Measurements from ENCODE around the gene FER.
"Not testable (repeated sequence)": the region's sequence is repeated elsewhere in the genome, so short reads cannot be mapped to it uniquely, and the experiment has no call there.

FER gene

GRCh38 chr5:108851129-108851528 lies 103.4 kb downstream of the FER start:
- not testable (repeated sequence) for H3K4me3 ChIP-seq (ENCODE audit: low read length); DNase-seq (ENCODE audit: low read depth, low spot score)

GRCh38 chr5:108857905-108858304 lies 110.2 kb downstream of the FER start:
- DNase-seq (ENCODE audit: low read depth, low spot score): no peak
- H3K4me3 ChIP-seq (ENCODE audit: low read length): no peak overlapping the region

- no peak for DNase-seq (ENCODE audit: low read depth, low spot score)
- no peak overlapping the region for H3K4me3 ChIP-seq (ENCODE audit: low read length)
Observed at GRCh38 chr5:108858959-108859358, 111.3 kb downstream of the FER start.

GRCh38 chr5:108862211-108862610 lies 114.5 kb downstream of the FER start:
- no peak overlapping the region for H3K4me3 ChIP-seq (ENCODE audit: low read length)
- DNase-seq (ENCODE audit: low read depth, low spot score): no peak

- DNase-seq (ENCODE audit: low read depth, low spot score); H3K4me3 ChIP-seq (ENCODE audit: low read length): not testable (repeated sequence)
Observed at GRCh38 chr5:108866097-108866496, 118.4 kb downstream of the FER start.

DNA sequence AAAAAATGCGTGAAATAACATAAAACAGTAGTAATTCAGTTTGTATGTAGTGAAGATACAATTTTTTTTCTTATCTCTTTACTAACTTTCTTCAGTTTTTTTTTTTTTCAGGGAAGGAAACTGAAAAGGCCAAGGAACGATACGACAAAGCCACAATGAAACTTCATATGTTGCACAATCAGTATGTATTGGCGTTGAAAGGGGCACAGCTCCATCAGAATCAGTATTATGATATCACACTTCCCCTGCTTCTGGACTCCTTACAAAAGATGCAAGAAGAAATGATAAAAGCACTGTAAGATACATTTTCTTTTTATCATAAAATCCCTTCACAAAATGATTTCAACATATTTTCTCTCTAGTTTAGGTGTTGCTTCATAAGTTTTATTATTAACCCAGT lies 120.0 kb downstream of the FER start:
- H3K4me3 ChIP-seq (ENCODE audit: low read length): no peak overlapping the region
- no peak for DNase-seq (ENCODE audit: low read depth, low spot score)

GRCh38 chr5:108869066-108869465 lies 121.4 kb downstream of the FER start:
- DNase-seq (ENCODE audit: low read depth, low spot score): no peak
- no peak overlapping the region for H3K4me3 ChIP-seq (ENCODE audit: low read length)

- H3K4me3 ChIP-seq (ENCODE audit: low read length): no peak overlapping the region
- DNase-seq (ENCODE audit: low read depth, low spot score): no peak
Observed at GRCh38 chr5:108876451-108876850, 128.8 kb downstream of the FER start.

- no peak for DNase-seq (ENCODE audit: low read depth, low spot score)
- no peak overlapping the region for H3K4me3 ChIP-seq (ENCODE audit: low read length)
Observed at GRCh38 chr5:108878756-108879155, 131.1 kb downstream of the FER start.

GRCh38 chr5:108881133-108881532 lies 133.4 kb downstream of the FER start:
- DNase-seq (ENCODE audit: low read depth, low spot score): no peak
- H3K4me3 ChIP-seq (ENCODE audit: low read length): no peak overlapping the region

- H3K4me3 ChIP-seq (ENCODE audit: low read length): no peak overlapping the region
- no peak for DNase-seq (ENCODE audit: low read depth, low spot score)
Observed at GRCh38 chr5:108884736-108885135, 137.0 kb downstream of the FER start.

- no peak overlapping the region for H3K4me3 ChIP-seq (ENCODE audit: low read length)
- no peak for DNase-seq (ENCODE audit: low read depth, low spot score)
Observed at GRCh38 chr5:108898257-108898656, 150.6 kb downstream of the FER start.

GRCh38 chr5:108898707-108899106 lies 151.0 kb downstream of the FER start:
- DNase-seq (ENCODE audit: low read depth, low spot score): no peak
- H3K4me3 ChIP-seq (ENCODE audit: low read length): no peak overlapping the region

DNA sequence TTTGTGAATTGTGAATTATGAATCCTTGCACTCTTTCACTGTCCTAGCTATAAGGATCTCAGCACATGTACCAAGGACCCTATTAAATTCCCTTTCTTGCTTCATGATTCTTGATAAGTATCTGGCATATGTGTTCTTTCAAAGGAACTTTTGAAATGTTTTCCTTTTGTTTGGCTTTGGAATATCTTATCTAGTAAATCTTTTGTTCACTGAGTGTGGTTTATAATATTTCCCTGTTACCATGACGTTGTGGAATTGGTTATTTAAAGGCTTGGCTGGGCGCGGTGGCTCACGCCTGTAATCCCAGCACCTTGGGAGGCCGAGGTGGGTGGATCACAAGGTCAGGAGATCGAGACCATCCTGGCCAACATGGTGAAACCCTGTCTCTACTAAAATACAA lies 151.5 kb downstream of the FER start:
- H3K4me3 ChIP-seq (ENCODE audit: low read length); DNase-seq (ENCODE audit: low read depth, low spot score): not testable (repeated sequence)

- no peak for DNase-seq (ENCODE audit: low read depth, low spot score)
Observed at GRCh38 chr5:108900668-108901067, 153.0 kb downstream of the FER start.

DNA sequence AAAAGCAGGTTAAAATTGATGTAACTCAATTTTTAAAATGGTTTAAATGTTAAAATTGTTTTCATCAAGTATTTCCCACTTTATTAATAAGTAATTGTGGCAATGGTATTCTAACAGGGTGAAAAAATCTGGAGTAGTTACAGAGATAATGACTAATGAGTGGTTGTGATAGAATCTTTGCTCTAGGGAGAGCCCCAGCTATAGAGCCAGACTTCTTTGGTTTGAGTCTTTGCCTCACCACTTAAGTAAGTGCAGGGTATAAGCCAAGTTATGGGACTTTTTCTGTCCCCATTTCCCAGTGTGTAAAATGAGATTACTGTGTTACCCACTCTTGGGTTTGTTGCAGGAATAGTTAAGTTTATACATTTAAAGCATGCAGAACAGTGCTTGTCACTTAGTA lies 158.1 kb downstream of the FER start:
- DNase-seq (ENCODE audit: low read depth, low spot score): no peak
- H3K4me3 ChIP-seq (ENCODE audit: low read length): no peak overlapping the region

More at GRCh38 chr5:108900668-108901067, 153.0 kb downstream of the FER start:
- H3K4me3 ChIP-seq (ENCODE audit: low read length): no peak overlapping the region

DNA sequence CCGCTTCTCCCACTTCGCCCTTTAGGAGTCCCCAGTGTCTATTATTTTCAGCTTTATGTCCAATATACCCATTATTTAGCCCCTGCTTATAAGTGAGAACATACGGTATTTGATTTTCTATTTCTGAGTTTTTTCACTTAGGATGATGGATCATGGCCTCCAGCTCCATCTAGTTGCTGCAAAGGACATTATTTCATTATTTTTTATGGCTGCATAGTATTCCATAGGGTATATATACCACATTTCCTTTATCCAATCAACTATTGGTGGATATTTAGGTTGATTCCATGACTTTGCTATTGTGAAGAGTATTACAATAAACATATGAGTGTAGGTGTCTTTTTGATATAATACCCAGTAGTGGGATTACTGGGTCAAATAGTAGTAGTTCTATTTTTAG lies 162.9 kb downstream of the FER start:
- no peak for DNase-seq (ENCODE audit: low read depth, low spot score)
- H3K4me3 ChIP-seq (ENCODE audit: low read length): no peak overlapping the region

DNA sequence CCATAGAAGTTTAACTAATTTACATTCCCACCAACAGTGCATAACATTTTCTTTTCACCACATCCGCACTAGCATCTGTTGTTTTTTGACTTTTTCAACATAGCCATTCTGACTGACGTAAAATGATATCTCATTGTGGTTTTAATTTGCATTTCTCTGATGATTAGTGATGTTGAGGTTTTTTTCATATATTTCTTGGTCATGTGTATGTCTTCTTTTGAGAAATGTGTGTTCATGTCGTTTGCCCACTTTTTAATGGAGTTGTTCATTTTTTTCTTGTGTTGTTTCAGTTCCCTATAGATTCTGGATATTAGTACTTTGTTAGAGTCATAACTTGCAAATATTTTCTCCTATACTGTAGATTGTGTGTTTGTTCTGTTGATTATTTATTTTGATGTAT lies 163.4 kb downstream of the FER start:
- no peak for DNase-seq (ENCODE audit: low read depth, low spot score)
- H3K4me3 ChIP-seq (ENCODE audit: low read length): no peak overlapping the region

- H3K4me3 ChIP-seq (ENCODE audit: low read length): no peak overlapping the region
- no peak for DNase-seq (ENCODE audit: low read depth, low spot score)
Observed at GRCh38 chr5:108917596-108917995, 169.9 kb downstream of the FER start.

DNA sequence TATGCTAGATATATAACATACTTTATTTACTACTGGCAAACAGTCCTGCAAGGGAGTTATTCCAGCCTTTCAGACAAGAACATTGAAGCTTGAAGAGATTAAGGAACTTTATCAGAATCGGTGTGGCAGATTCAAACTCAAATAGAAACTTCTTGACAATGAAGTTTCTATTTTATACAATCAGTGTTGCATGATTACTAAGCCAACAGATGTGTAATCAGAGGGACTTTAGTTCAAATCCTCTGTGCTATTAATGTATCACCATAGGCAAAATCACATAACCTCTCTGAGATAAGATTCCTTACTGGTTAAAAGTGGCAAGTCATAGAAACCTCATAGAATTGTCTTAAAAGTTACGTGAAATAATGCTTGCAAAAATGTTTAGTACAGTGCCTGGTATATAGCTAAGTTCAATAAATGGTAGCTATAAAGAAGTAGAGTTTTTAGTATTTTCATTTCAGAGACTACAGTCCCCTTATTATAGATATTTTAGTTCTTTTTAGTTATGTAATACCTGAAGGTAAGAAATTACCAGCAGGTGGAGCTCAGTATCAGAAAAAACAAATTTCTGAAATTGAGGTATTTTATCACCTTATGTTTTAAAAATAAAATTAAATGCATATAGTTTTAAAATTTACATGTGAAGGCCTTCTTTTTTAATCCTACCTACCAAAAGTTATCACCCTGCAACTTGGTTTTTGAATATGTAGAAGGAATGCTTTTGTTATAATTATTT lies 172.1 kb downstream of the FER start:
- DNase-seq (ENCODE audit: low read depth, low spot score): no peak
- H3K4me3 ChIP-seq (ENCODE audit: low read length): no peak overlapping the region

DNA sequence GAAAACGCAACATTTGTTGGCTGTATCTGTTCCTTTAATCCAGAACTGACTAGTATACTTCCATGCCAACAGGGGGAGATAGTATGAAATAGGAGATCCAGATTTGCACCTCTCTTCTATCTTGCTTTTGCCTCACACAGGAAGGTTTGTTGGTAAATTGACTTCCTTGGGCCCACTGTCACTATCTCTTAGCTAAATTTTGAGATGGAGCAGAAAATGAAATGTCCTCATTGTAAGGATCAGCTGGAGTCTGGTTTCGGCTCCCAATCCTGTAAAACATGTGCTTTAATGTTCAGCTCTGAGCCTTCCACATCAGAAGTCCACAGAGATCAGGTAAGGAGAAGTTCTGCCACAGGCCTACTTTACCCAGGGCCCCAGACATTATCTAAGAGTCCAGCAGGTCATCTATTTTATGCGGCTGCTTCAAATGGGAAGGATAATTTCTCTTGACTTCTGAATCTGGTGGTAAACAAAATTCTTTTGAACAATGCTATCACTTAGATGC lies 176.8 kb downstream of the FER start:
- H3K4me3 ChIP-seq (ENCODE audit: low read length): peak overlapping the region; percentile 51
- DNase-seq (ENCODE audit: low read depth, low spot score): peak; percentile 48
